Suprapubic skin (tissue), 3 donors: ENCODE data around the gene FRMD4B.

ENCODE experiments used
- CTCF ChIP-seq, 2 donors: fragments of 200-600 bp in 1 of 2; fragments of 450-650 bp in 1 of 2; sonication (generic) in 1 of 2; IDR thresholded peaks; one replicate each; pipeline ENCODE4 v1.5.1; 2016 to 2019; ENCODE audit warnings: antibody characterized with exemption in 2 of 2, mild to moderate bottlenecking in 1 of 2, moderate library complexity in 1 of 2
- EP300 ChIP-seq: sonication (generic); formaldehyde crosslinking; IDR thresholded peaks from one replicate; pipeline ENCODE4 v1.6.1; 2017; ENCODE audit warnings: antibody characterized with exemption
- POLR2A ChIP-seq, 2 donors: fragments of 450-650 bp; IDR thresholded peaks; one replicate each; pipeline ENCODE4 v1.6.1; 2017; ENCODE audit warnings: antibody characterized with exemption in 2 of 2, mild to moderate bottlenecking in 2 of 2, moderate library complexity in 2 of 2

GRCh38 chr3:69417541-69418078 lies 31.7 kb upstream of the FRMD4B start:
- TF ChIP-seq CTCF (IDR thresholded peaks at IDR 0.05) (no peak), POLR2A (IDR thresholded peaks at IDR 0.05) (no peak), EP300 (no peak)
